Type B pancreatic cell (in vitro differentiated cells): ENCODE data around the gene NDUFS6. TPM values are rescaled to one million over a fixed set of nuclear protein-coding genes. Genes with fewer than 3 reads are reported as not detected.

Source experiments
- DNase-seq: peaks from one replicate; pipeline ENCODE4 v3.0.0; 2021; ENCODE audit warnings: mixed read lengths; ENCODE audit not compliant: unreplicated experiment; ENCODE audit errors: extremely low spot score
- H3K27ac Mint-ChIP-seq: 2 replicates; pipeline ENCODE4 v1.8.0; 2021; ENCODE audit warnings: mild to moderate bottlenecking, mixed read lengths
- H3K27me3 Mint-ChIP-seq: 2 replicates; pipeline ENCODE4 v1.8.0; 2021; ENCODE audit warnings: mixed read lengths
- H3K36me3 Mint-ChIP-seq: 2 replicates; pipeline ENCODE4 v1.8.0; 2021; ENCODE audit warnings: mixed read lengths
- H3K4me1 Mint-ChIP-seq: one replicate; pipeline ENCODE4 v1.8.0; 2021; ENCODE audit warnings: mixed read lengths; ENCODE audit not compliant: unreplicated experiment
- H3K4me3 Mint-ChIP-seq: 2 replicates; pipeline ENCODE4 v1.8.0; 2021; ENCODE audit warnings: mild to moderate bottlenecking, mixed read lengths
- H3K9me3 Mint-ChIP-seq: 2 replicates; pipeline ENCODE4 v1.8.0; 2021; ENCODE audit warnings: mixed read lengths
- CTCF ChIP-seq: fragments of 200-600 bp; sonication (generic); conservative IDR thresholded peaks from 2 replicates; pipeline ENCODE4 v1.5.0; 2021; ENCODE audit warnings: antibody characterized with exemption, mild to moderate bottlenecking
- total RNA-seq: library from RNA; stranded (reverse); gene quantifications from 2 replicates; pipeline ENCODE4 v1.2.1, GENCODE V29; 2021; ENCODE audit warnings: low replicate concordance

NDUFS6 gene
- total RNA-seq, 1 donor from 2014 or later, result 37.7 TPM

- no peak overlapping the region for H3K27ac Mint-ChIP-seq
- H3K4me1 Mint-ChIP-seq, result no peaks in the 10 kb centered on the region
- peaks cover 6% of the 10 kb centered on the region for H3K9me3 Mint-ChIP-seq
- H3K36me3 Mint-ChIP-seq, result peaks cover 3% of the 10 kb centered on the region
- peak; percentile 56 for DNase-seq
- H3K4me3 Mint-ChIP-seq, result no peak overlapping the region
- peaks cover 12% of the 10 kb centered on the region for H3K27me3 Mint-ChIP-seq
- TF ChIP-seq CTCF, result no peak
Observed at GRCh38 chr5:1755321-1755949, 45.8 kb upstream of the NDUFS6 start.

- TF ChIP-seq CTCF, result no peak
- H3K4me3 Mint-ChIP-seq, result no peak overlapping the region
- peaks cover 3% of the 10 kb centered on the region for H3K36me3 Mint-ChIP-seq
- H3K4me1 Mint-ChIP-seq, result no peaks in the 10 kb centered on the region
- peaks cover 12% of the 10 kb centered on the region for H3K27me3 Mint-ChIP-seq
- no peak for DNase-seq
- peaks cover 6% of the 10 kb centered on the region for H3K9me3 Mint-ChIP-seq
- no peak overlapping the region for H3K27ac Mint-ChIP-seq
Observed at GRCh38 chr5:1756481-1756880, 44.7 kb upstream of the NDUFS6 start.

GRCh38 chr5:1757511-1757910 is 43.7 kb upstream of the NDUFS6 start:
- DNase-seq, result peak; percentile 60
- no peak overlapping the region for H3K27ac Mint-ChIP-seq
- no peaks in the 10 kb centered on the region for H3K4me1 Mint-ChIP-seq
- no peak overlapping the region for H3K4me3 Mint-ChIP-seq
- peaks cover 6% of the 10 kb centered on the region for H3K9me3 Mint-ChIP-seq
- TF ChIP-seq CTCF, result no peak
- H3K27me3 Mint-ChIP-seq, result peaks cover 16% of the 10 kb centered on the region
- peaks cover 3% of the 10 kb centered on the region for H3K36me3 Mint-ChIP-seq

GRCh38 chr5:1758574-1758973 is 42.6 kb upstream of the NDUFS6 start:
- Mint-ChIP-seq H3K9me3 (peaks cover 6% of the 10 kb centered on the region), H3K27me3 (peaks cover 17% of the 10 kb centered on the region), H3K4me3 (no peak overlapping the region), H3K36me3 (peaks cover 3% of the 10 kb centered on the region), H3K4me1 (no peaks in the 10 kb centered on the region), H3K27ac (no peak overlapping the region)
- no peak for TF ChIP-seq CTCF
- no peak for DNase-seq

GRCh38 chr5:1759378-1759970 is 41.7 kb upstream of the NDUFS6 start:
- Mint-ChIP-seq H3K27me3 (peaks cover 21% of the 10 kb centered on the region), H3K9me3 (peaks cover 6% of the 10 kb centered on the region), H3K4me3 (no peak overlapping the region), H3K36me3 (peaks cover 3% of the 10 kb centered on the region), H3K4me1 (peaks cover 5% of the 10 kb centered on the region), H3K27ac (no peak overlapping the region)
- peak; percentile 49 for DNase-seq
- TF ChIP-seq CTCF, result no peak
